ENCODE data around the gene MTG2. TPM values are rescaled to one million over a fixed set of nuclear protein-coding genes. Genes with fewer than 3 reads are reported as not detected.

Gene MTG2
- total RNA-seq, 1 donor from 2014 or later, result 13.3 TPM

GRCh38 chr20:62158088-62158400 lies 24.8 kb upstream of the MTG2 start:
- H3K36me3 ChIP-seq, result peaks cover 0 to 17% of the 10 kb centered on the region in 2 donors
- H3K27me3 ChIP-seq, result no peaks in the 10 kb centered on the region
- no peak overlapping the region for H3K27ac ChIP-seq
- intact Hi-C loops (cut with DNase I), result no loop called here
- TF ChIP-seq POLR2AphosphoS5 (IDR thresholded peaks at IDR 0.05; ENCODE audit: insufficient read depth in 1 of 2, low read depth in 1 of 2), result no peak
- TF ChIP-seq POLR2A (IDR thresholded peaks at IDR 0.05), result no peak
- TF ChIP-seq CTCF (IDR thresholded peaks at IDR 0.05), result no peak
- H3K9me3 ChIP-seq, result no peaks in the 10 kb centered on the region
- DNase-seq (ENCODE audit: extremely low spot score in 2 of 2), result no peak
- peaks cover 19% of the 10 kb centered on the region for H3K4me1 ChIP-seq
- H3K4me3 ChIP-seq, result no peak overlapping the region

GRCh38 chr20:62158541-62158940 lies 24.3 kb upstream of the MTG2 start:
- H3K9me3 ChIP-seq, result no peaks in the 10 kb centered on the region
- TF ChIP-seq POLR2A (IDR thresholded peaks at IDR 0.05), result no peak
- no peak for TF ChIP-seq POLR2AphosphoS5 (IDR thresholded peaks at IDR 0.05; ENCODE audit: insufficient read depth in 1 of 2, low read depth in 1 of 2)
- TF ChIP-seq CTCF (IDR thresholded peaks at IDR 0.05), result no peak
- no peak for DNase-seq (ENCODE audit: extremely low spot score in 2 of 2)
- no peak overlapping the region for H3K27ac ChIP-seq
- peaks cover 0 to 22% of the 10 kb centered on the region in 2 donors for H3K36me3 ChIP-seq
- no peaks in the 10 kb centered on the region for H3K27me3 ChIP-seq
- intact Hi-C loops (cut with DNase I), result no loop called here
- H3K4me3 ChIP-seq, result no peak overlapping the region
- peaks cover 19% of the 10 kb centered on the region for H3K4me1 ChIP-seq

- intact Hi-C loops (cut with DNase I), result no loop called here
These were observed 23.8 kb upstream of the MTG2 start for GRCh38 chr20:62159052-62159451.

GRCh38 chr20:62159839-62160238 lies 23.0 kb upstream of the MTG2 start:
- Histone ChIP-seq H3K27ac (no peak overlapping the region), H3K4me1 (peaks cover 19% of the 10 kb centered on the region), H3K4me3 (no peak overlapping the region), H3K9me3 (no peaks in the 10 kb centered on the region), H3K36me3 (peaks cover 0 to 32% of the 10 kb centered on the region in 2 donors), H3K27me3 (no peaks in the 10 kb centered on the region)
- no peak for DNase-seq (ENCODE audit: extremely low spot score in 2 of 2)
- TF ChIP-seq POLR2AphosphoS5 (IDR thresholded peaks at IDR 0.05; ENCODE audit: insufficient read depth in 1 of 2, low read depth in 1 of 2) (no peak), POLR2A (IDR thresholded peaks at IDR 0.05) (no peak), CTCF (IDR thresholded peaks at IDR 0.05) (no peak)
- intact Hi-C loops (cut with DNase I), result no loop called here

More at GRCh38 chr20:62159052-62159451, 23.8 kb upstream of the MTG2 start:
- Histone ChIP-seq H3K9me3 (no peaks in the 10 kb centered on the region), H3K4me3 (no peak overlapping the region), H3K27ac (no peak overlapping the region), H3K36me3 (peaks cover 0 to 27% of the 10 kb centered on the region in 2 donors), H3K27me3 (no peaks in the 10 kb centered on the region), H3K4me1 (peaks cover 19% of the 10 kb centered on the region)
- DNase-seq (ENCODE audit: extremely low spot score in 2 of 2), result no peak
- TF ChIP-seq CTCF (IDR thresholded peaks at IDR 0.05) (no peak), POLR2AphosphoS5 (IDR thresholded peaks at IDR 0.05; ENCODE audit: insufficient read depth in 1 of 2, low read depth in 1 of 2) (no peak), POLR2A (IDR thresholded peaks at IDR 0.05) (no peak)

- TF ChIP-seq CTCF (IDR thresholded peaks at IDR 0.05) (no peak), POLR2A (IDR thresholded peaks at IDR 0.05) (no peak), POLR2AphosphoS5 (IDR thresholded peaks at IDR 0.05; ENCODE audit: insufficient read depth in 1 of 2, low read depth in 1 of 2) (no peak)
- peaks cover 0 to 37% of the 10 kb centered on the region in 2 donors for H3K36me3 ChIP-seq
- no peak for DNase-seq (ENCODE audit: extremely low spot score in 2 of 2)
- H3K9me3 ChIP-seq, result no peaks in the 10 kb centered on the region
- no peak overlapping the region for H3K4me3 ChIP-seq
- peaks cover 18% of the 10 kb centered on the region for H3K4me1 ChIP-seq
- no peaks in the 10 kb centered on the region for H3K27me3 ChIP-seq
- H3K27ac ChIP-seq, result no peak overlapping the region
- intact Hi-C loops (cut with DNase I), result no loop called here
These were observed 22.6 kb upstream of the MTG2 start for GRCh38 chr20:62160253-62160652.
